ENCODE measurements around the gene CEACAM16.

Gene CEACAM16

GRCh38 chr19:44738603-44739558 is 39.9 kb downstream of the CEACAM16 start:
- no peak overlapping the region for H3K4me3 ChIP-seq (ENCODE audit: low read length in 2 of 2)
- no peaks in the 10 kb centered on the region for H3K36me3 ChIP-seq (ENCODE audit: control insufficient read depth in 2 of 2, insufficient read depth in 2 of 2, low read length in 2 of 2)
- no peaks in the 10 kb centered on the region for H3K27me3 ChIP-seq (ENCODE audit: control insufficient read depth in 1 of 2, insufficient read depth in 2 of 2, low read length in 2 of 2)
- peaks cover 17% of the 10 kb centered on the region for H3K4me1 ChIP-seq (ENCODE audit: control insufficient read depth, insufficient read depth, low read length)
- H3K9me3 ChIP-seq (ENCODE audit: control insufficient read depth in 2 of 2, low read length in 2 of 2): no peaks in the 10 kb centered on the region
- no peak overlapping the region for H3K27ac ChIP-seq (ENCODE audit: low read length)
- H3K9ac ChIP-seq (ENCODE audit: low read length in 2 of 2): no peak overlapping the region

GRCh38 chr19:44740351-44740824 is 41.4 kb downstream of the CEACAM16 start:
- no peak overlapping the region for H3K4me3 ChIP-seq (ENCODE audit: low read length in 2 of 2)
- no peak overlapping the region for H3K27ac ChIP-seq (ENCODE audit: low read length)
- H3K4me1 ChIP-seq (ENCODE audit: control insufficient read depth, insufficient read depth, low read length): peaks cover 24% of the 10 kb centered on the region
- no peaks in the 10 kb centered on the region for H3K27me3 ChIP-seq (ENCODE audit: control insufficient read depth in 1 of 2, insufficient read depth in 2 of 2, low read length in 2 of 2)
- no peaks in the 10 kb centered on the region for H3K9me3 ChIP-seq (ENCODE audit: control insufficient read depth in 2 of 2, low read length in 2 of 2)
- no peaks in the 10 kb centered on the region for H3K36me3 ChIP-seq (ENCODE audit: control insufficient read depth in 2 of 2, insufficient read depth in 2 of 2, low read length in 2 of 2)
- no peak overlapping the region for H3K9ac ChIP-seq (ENCODE audit: low read length in 2 of 2)

DNA sequence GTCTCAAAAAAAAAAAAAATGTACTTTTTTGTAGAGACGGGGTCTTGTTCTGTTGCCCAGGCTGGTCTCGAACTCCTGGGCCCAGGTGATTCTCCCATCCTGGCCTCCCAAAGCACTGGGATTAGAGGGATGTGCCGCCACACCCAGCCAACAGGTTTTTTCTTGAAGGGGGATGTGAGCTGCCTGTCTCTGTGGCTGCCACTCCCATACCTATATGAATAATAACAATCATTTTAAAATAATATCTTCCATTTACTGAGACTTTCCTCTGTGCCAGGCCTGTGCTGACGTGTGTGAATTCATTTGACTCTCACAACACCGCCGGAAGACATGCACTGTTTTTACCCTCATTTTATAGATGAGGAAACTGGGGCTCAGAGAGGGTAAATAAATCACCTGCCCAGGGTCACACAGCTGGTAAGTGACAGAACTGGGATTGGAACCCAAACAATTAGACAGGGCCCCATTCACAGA is 42.3 kb downstream of the CEACAM16 start:
- Histone ChIP-seq H3K9ac (ENCODE audit: low read length in 2 of 2) (peak overlapping the region; percentile 47 to 53), H3K9me3 (ENCODE audit: control insufficient read depth in 2 of 2, low read length in 2 of 2) (no peaks in the 10 kb centered on the region)

DNA sequence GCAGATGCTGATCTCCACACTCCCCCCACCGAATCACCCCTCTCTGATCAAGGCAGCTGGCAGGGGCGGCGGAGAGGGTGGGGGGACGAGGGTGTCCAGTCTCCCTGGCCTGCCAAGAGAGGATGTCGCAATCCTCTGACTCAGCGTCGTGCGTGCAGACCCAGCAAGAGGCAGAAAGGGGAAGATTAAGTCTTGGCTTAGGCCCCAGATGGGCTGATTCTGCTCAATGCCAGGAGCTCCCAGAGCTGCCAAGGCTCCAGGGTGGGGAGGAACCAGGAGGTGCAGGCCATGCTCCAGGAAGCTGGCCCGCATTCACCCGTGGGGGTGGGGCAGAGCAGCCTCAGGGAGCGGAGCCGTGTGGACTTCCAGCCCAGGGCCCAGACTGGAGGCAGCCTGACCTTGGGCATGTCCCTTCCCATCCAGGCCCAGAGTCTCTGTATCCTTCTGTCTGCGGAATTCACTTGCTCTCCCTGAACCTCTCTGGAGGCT is 42.9 kb downstream of the CEACAM16 start:
- peaks cover 34% of the 10 kb centered on the region for H3K4me1 ChIP-seq (ENCODE audit: control insufficient read depth, insufficient read depth, low read length)
- H3K27me3 ChIP-seq (ENCODE audit: control insufficient read depth in 1 of 2, insufficient read depth in 2 of 2, low read length in 2 of 2): no peaks in the 10 kb centered on the region
- no peaks in the 10 kb centered on the region for H3K36me3 ChIP-seq (ENCODE audit: control insufficient read depth in 2 of 2, insufficient read depth in 2 of 2, low read length in 2 of 2)
- H3K27ac ChIP-seq (ENCODE audit: low read length): peak overlapping the region; percentile 74
- no peaks in the 10 kb centered on the region for H3K9me3 ChIP-seq (ENCODE audit: control insufficient read depth in 2 of 2, low read length in 2 of 2)
- H3K4me3 ChIP-seq (ENCODE audit: low read length in 2 of 2): peak overlapping the region in 1 of 2 donors; percentile 29
- H3K9ac ChIP-seq (ENCODE audit: low read length in 2 of 2): peak overlapping the region; percentile 21 to 60

More for the DNA sequence above, 42.3 kb downstream of the CEACAM16 start:
- Histone ChIP-seq H3K4me1 (ENCODE audit: control insufficient read depth, insufficient read depth, low read length) (peaks cover 28% of the 10 kb centered on the region), H3K27ac (ENCODE audit: low read length) (peak overlapping the region; percentile 55), H3K36me3 (ENCODE audit: control insufficient read depth in 2 of 2, insufficient read depth in 2 of 2, low read length in 2 of 2) (no peaks in the 10 kb centered on the region), H3K27me3 (ENCODE audit: control insufficient read depth in 1 of 2, insufficient read depth in 2 of 2, low read length in 2 of 2) (no peaks in the 10 kb centered on the region), H3K4me3 (ENCODE audit: low read length in 2 of 2) (no peak overlapping the region)

- H3K27ac ChIP-seq (ENCODE audit: low read length): peak overlapping the region; percentile 74
- H3K9ac ChIP-seq (ENCODE audit: low read length in 2 of 2): peak overlapping the region; percentile 21 to 60
- H3K36me3 ChIP-seq (ENCODE audit: control insufficient read depth in 2 of 2, insufficient read depth in 2 of 2, low read length in 2 of 2): no peaks in the 10 kb centered on the region
- H3K9me3 ChIP-seq (ENCODE audit: control insufficient read depth in 2 of 2, low read length in 2 of 2): no peaks in the 10 kb centered on the region
- H3K27me3 ChIP-seq (ENCODE audit: control insufficient read depth in 1 of 2, insufficient read depth in 2 of 2, low read length in 2 of 2): no peaks in the 10 kb centered on the region
- H3K4me3 ChIP-seq (ENCODE audit: low read length in 2 of 2): peak overlapping the region in 1 of 2 donors; percentile 29
- H3K4me1 ChIP-seq (ENCODE audit: control insufficient read depth, insufficient read depth, low read length): peaks cover 38% of the 10 kb centered on the region
These were observed 43.5 kb downstream of the CEACAM16 start for GRCh38 chr19:44742330-44743061.

GRCh38 chr19:44744871-44745332 is 46.0 kb downstream of the CEACAM16 start:
- Histone ChIP-seq H3K4me3 (ENCODE audit: low read length in 2 of 2) (peak overlapping the region in 1 of 2 donors; percentile 15), H3K9ac (ENCODE audit: low read length in 2 of 2) (peak overlapping the region; percentile 42 to 67), H3K36me3 (ENCODE audit: control insufficient read depth in 2 of 2, insufficient read depth in 2 of 2, low read length in 2 of 2) (no peaks in the 10 kb centered on the region), H3K9me3 (ENCODE audit: control insufficient read depth in 2 of 2, low read length in 2 of 2) (no peaks in the 10 kb centered on the region), H3K27me3 (ENCODE audit: control insufficient read depth in 1 of 2, insufficient read depth in 2 of 2, low read length in 2 of 2) (no peaks in the 10 kb centered on the region), H3K27ac (ENCODE audit: low read length) (peak overlapping the region; percentile 80), H3K4me1 (ENCODE audit: control insufficient read depth, insufficient read depth, low read length) (peaks cover 51% of the 10 kb centered on the region)

DNA sequence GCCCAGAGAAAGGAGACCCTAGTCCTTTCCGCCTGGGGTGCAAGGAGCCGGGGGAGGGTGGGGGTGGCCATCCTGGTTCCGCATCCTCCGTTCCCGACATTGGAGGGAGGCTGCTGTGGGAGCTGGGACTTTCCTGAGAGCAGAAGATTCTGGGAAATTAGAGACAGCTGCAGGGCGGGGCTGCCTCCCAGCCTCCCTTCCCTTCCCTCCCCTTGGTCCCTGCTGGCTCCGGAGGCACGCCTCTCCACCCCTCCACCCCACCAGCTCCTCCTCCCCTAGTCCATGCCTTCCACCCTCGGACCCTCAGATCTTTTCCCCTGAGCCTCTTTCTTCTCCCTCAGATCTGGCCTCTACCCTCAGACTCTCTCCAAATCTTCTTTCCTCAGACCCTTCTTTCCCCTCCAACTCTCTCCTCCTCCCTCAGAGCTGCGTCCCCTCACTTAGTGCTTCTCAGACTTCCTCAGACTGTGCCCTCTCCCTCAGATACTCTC is 46.4 kb downstream of the CEACAM16 start:
- H3K4me1 ChIP-seq (ENCODE audit: control insufficient read depth, insufficient read depth, low read length): peaks cover 51% of the 10 kb centered on the region
- H3K9me3 ChIP-seq (ENCODE audit: control insufficient read depth in 2 of 2, low read length in 2 of 2): no peaks in the 10 kb centered on the region

DNA sequence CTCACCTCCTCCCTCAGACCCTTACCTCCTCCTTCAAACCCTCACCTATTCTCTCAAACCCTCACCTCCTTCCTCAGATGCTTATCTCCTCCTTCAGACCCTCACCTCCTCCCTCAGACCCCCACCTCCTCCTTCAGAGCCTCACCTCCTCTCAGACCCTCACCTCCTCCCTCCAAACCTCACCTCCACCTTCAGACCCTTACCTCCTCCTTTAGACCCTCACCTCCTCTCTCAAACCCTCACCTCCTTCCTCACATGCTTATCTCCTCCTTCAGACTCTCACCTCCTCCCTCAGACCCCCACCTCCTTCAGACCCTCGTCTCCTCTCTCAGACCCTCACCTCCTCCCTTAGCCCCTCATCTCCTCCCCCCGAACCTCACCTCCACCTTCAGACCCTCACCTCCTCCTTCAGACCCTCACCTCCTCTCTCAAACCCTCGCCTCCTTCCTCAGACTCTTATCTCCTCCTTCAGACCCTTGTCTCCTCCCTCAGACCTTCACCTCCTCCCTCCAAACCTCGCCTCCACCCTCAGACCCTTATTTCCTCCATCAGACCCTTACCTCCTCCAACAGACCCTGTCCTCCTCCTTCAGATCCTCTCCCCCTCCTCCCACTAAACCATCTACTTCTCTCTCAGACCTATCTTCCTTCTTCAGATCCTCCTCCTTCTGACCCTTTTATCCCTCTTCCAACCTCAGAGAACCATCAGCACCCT is 47.1 kb downstream of the CEACAM16 start:
- no peaks in the 10 kb centered on the region for H3K9me3 ChIP-seq (ENCODE audit: control insufficient read depth in 2 of 2, low read length in 2 of 2)
- no peak overlapping the region for H3K4me3 ChIP-seq (ENCODE audit: low read length in 2 of 2)
- H3K9ac ChIP-seq (ENCODE audit: low read length in 2 of 2): peak overlapping the region; percentile 36 to 63
- peaks cover 57% of the 10 kb centered on the region for H3K4me1 ChIP-seq (ENCODE audit: control insufficient read depth, insufficient read depth, low read length)
- no peaks in the 10 kb centered on the region for H3K27me3 ChIP-seq (ENCODE audit: control insufficient read depth in 1 of 2, insufficient read depth in 2 of 2, low read length in 2 of 2)
- peaks cover under 1 to 4% of the 10 kb centered on the region in 2 donors for H3K36me3 ChIP-seq (ENCODE audit: control insufficient read depth in 2 of 2, insufficient read depth in 2 of 2, low read length in 2 of 2)
- H3K27ac ChIP-seq (ENCODE audit: low read length): peak overlapping the region; percentile 80

More for the DNA sequence above, 46.4 kb downstream of the CEACAM16 start:
- Histone ChIP-seq H3K4me3 (ENCODE audit: low read length in 2 of 2) (peak overlapping the region in 1 of 2 donors; percentile 15), H3K27me3 (ENCODE audit: control insufficient read depth in 1 of 2, insufficient read depth in 2 of 2, low read length in 2 of 2) (no peaks in the 10 kb centered on the region), H3K9ac (ENCODE audit: low read length in 2 of 2) (peak overlapping the region; percentile 36 to 67), H3K27ac (ENCODE audit: low read length) (peak overlapping the region; percentile 80), H3K36me3 (ENCODE audit: control insufficient read depth in 2 of 2, insufficient read depth in 2 of 2, low read length in 2 of 2) (no peaks in the 10 kb centered on the region)

DNA sequence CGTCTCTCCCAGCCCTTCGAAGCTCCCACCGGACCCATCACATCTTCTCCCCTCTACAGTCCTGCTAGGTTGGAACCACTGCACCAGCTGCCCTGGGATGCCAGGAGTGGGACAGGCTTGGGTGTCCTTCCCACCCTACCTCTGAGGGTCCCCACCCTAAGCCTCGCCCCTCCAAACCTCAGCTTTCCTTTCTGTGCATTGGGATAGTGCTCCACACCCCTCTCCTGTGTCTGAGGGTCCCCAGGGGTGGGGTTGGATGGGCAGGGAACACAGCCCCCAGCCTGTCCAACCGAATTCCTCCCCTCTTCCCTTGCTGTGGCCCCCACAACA is 47.6 kb downstream of the CEACAM16 start:
- Histone ChIP-seq H3K27ac (ENCODE audit: low read length) (peak overlapping the region; percentile 80), H3K27me3 (ENCODE audit: control insufficient read depth in 1 of 2, insufficient read depth in 2 of 2, low read length in 2 of 2) (no peaks in the 10 kb centered on the region), H3K36me3 (ENCODE audit: control insufficient read depth in 2 of 2, insufficient read depth in 2 of 2, low read length in 2 of 2) (peaks cover 5 to 8% of the 10 kb centered on the region in 2 donors), H3K9ac (ENCODE audit: low read length in 2 of 2) (peak overlapping the region in 1 of 2 donors; percentile 70), H3K4me3 (ENCODE audit: low read length in 2 of 2) (peak overlapping the region; percentile 44 to 79), H3K9me3 (ENCODE audit: control insufficient read depth in 2 of 2, low read length in 2 of 2) (no peaks in the 10 kb centered on the region), H3K4me1 (ENCODE audit: control insufficient read depth, insufficient read depth, low read length) (peaks cover 56% of the 10 kb centered on the region)
